Measurements from ENCODE around the gene SRSF8.

The SRSF8 gene

DNA sequence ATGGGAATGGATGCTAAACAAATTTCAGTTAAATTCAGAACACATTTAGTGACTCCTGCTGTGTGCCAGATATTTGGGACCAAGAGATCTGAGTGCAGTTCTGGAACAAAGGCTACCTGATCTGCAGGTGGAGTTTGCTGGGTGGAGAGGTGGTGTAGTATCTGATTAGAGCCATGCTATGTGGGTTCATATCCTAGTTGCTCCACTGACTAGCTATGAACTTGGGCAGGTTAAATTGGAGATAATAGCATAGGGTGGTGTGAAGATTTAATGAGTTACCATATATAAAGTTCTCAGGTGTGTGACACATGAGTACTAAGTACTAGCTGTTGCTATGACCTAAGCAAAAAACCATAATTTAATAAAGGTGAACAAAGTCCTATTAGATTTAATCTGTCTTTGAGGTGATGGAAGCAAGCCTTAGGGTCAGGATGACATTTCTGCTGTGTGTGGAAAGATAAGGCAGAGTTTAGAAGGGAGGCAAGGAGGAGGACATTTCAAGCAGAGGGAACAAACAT is 25.0 kb downstream of the SRSF8 start:
- peaks cover 16 to 18% of the 10 kb centered on the region in 2 experiments for H3K4me1 ChIP-seq (ENCODE audit: control insufficient read depth in 1 of 2, insufficient read depth in 1 of 2, low read depth in 1 of 2, low read length in 1 of 2)
- H3K4me3 ChIP-seq (ENCODE audit: low read depth in 1 of 2, low read length in 1 of 2), result no peak overlapping the region
- no peak overlapping the region for H3K27ac ChIP-seq
- H3K36me3 ChIP-seq, result no peaks in the 10 kb centered on the region
- H3K9me3 ChIP-seq, result no peaks in the 10 kb centered on the region
- TF ChIP-seq, protein P1, sequence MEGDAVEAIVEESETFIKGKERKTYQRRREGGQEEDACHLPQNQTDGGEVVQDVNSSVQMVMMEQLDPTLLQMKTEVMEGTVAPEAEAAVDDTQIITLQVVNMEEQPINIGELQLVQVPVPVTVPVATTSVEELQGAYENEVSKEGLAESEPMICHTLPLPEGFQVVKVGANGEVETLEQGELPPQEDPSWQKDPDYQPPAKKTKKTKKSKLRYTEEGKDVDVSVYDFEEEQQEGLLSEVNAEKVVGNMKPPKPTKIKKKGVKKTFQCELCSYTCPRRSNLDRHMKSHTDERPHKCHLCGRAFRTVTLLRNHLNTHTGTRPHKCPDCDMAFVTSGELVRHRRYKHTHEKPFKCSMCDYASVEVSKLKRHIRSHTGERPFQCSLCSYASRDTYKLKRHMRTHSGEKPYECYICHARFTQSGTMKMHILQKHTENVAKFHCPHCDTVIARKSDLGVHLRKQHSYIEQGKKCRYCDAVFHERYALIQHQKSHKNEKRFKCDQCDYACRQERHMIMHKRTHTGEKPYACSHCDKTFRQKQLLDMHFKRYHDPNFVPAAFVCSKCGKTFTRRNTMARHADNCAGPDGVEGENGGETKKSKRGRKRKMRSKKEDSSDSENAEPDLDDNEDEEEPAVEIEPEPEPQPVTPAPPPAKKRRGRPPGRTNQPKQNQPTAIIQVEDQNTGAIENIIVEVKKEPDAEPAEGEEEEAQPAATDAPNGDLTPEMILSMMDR (IDR thresholded peaks at IDR 0.05), result no peak
- peaks cover 81% of the 10 kb centered on the region for H3K27me3 ChIP-seq

DNA sequence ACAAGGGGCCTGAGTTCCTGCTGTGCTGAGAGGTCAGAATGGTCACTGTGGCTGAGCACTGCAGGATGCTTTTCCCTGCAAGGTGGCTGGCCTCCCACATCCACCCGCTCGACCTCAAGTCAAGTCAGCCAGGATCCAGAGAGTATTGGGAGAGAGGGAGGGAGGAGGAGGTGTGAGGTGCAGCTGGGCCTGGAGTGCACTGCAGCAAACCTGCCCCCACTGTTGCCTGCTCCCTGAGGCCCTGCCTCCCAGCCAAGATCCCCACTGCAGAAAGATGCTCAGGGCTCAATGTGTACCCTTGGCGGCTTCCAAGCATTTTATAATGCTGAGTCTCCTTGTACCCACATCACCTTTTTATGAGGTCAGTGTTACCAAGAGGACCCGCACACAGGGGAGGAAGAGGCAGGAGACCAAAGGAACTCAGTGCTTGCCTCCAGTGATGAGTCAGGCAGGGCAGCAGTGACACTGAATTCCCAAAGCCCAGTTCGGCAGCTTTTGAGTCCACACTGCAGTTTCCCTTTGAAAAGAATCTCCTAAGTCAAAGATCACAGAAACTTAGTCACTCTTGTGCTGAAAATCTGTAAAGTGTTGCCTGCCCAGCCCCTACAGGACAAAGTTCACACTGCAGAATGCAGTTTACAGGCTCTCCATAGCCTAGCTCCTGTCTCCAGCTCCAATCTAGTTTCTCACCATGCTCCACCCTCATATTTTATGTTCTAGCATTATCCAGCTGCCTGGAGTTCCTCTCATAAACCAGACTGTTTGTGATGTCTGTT is 26.0 kb downstream of the SRSF8 start:
- H3K27me3 ChIP-seq, result peaks cover 71% of the 10 kb centered on the region
- TF ChIP-seq, protein P1 (IDR thresholded peaks at IDR 0.05), result no peak
- no peak overlapping the region for H3K4me3 ChIP-seq (ENCODE audit: low read depth in 1 of 2, low read length in 1 of 2)
- H3K36me3 ChIP-seq, result no peaks in the 10 kb centered on the region
- no peaks in the 10 kb centered on the region for H3K9me3 ChIP-seq
- no peak overlapping the region for H3K27ac ChIP-seq
- peaks cover 16 to 18% of the 10 kb centered on the region in 2 experiments for H3K4me1 ChIP-seq (ENCODE audit: control insufficient read depth in 1 of 2, insufficient read depth in 1 of 2, low read depth in 1 of 2, low read length in 1 of 2)

DNA sequence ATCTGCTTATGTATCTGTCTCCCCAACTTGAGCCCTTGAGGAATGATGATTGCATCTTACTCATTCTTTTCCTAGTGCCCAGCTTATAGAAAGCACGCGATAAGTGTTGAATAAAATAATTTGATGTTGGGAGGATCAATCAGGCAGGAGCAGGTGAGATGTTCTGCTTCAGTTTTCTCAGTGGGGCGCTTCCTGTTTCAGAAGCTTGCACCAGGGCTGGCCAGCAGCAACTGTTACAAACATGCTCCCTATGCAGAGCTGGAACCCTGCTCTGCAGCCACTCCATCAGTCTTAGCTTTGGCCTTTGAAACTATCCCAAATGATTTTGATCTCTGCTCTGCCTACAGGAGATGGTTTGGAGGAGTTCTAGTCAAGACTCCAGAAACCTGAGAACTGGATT is 26.8 kb downstream of the SRSF8 start:
- Histone ChIP-seq H3K9me3 (no peaks in the 10 kb centered on the region), H3K4me1 (ENCODE audit: control insufficient read depth in 1 of 2, insufficient read depth in 1 of 2, low read depth in 1 of 2, low read length in 1 of 2) (peaks cover 16 to 18% of the 10 kb centered on the region in 2 experiments), H3K4me3 (ENCODE audit: low read depth in 1 of 2, low read length in 1 of 2) (no peak overlapping the region), H3K36me3 (no peaks in the 10 kb centered on the region), H3K27ac (no peak overlapping the region), H3K27me3 (peaks cover 63% of the 10 kb centered on the region)
- TF ChIP-seq, protein P1 (IDR thresholded peaks at IDR 0.05), result no peak

DNA sequence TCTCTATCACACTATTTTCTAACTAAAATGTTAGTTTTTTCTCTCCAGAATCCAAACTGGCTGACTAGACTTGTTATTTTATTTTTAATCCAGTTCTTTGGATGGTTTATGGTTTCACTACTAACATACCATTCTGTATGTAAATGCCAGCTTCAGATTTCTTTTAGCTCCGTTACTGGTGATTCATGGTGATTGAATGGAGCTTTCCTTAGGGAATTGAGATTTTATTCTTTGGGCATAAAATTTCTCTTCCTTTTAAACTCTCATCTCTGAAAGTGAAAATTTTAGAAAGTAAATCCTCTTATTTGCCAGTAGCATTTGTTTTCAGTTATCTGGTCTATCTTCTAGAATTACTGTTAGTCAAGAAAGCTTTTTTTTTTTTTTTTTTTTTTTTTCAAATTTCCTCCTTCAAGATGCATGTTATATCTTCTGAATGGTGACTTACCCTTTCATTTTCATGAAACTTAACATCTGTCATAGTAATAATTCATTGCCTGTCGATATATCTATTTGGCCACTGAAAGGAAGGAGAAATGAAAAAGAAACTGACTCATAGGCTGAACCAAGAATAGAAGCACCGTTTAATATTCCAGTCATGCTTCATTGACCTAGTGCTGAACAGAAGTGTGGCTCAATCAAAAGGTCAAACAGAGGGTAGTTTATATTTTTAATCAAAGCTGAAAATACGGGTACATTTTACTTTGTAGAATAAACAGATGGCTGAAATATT is 29.3 kb downstream of the SRSF8 start:
- Histone ChIP-seq H3K36me3 (no peaks in the 10 kb centered on the region), H3K27ac (no peak overlapping the region), H3K4me1 (ENCODE audit: control insufficient read depth in 1 of 2, insufficient read depth in 1 of 2, low read depth in 1 of 2, low read length in 1 of 2) (no peaks in the 10 kb centered on the region), H3K4me3 (ENCODE audit: low read depth in 1 of 2, low read length in 1 of 2) (no peak overlapping the region), H3K27me3 (peaks cover 39% of the 10 kb centered on the region), H3K9me3 (no peaks in the 10 kb centered on the region)
- TF ChIP-seq, protein P1 (IDR thresholded peaks at IDR 0.05), result no peak

DNA sequence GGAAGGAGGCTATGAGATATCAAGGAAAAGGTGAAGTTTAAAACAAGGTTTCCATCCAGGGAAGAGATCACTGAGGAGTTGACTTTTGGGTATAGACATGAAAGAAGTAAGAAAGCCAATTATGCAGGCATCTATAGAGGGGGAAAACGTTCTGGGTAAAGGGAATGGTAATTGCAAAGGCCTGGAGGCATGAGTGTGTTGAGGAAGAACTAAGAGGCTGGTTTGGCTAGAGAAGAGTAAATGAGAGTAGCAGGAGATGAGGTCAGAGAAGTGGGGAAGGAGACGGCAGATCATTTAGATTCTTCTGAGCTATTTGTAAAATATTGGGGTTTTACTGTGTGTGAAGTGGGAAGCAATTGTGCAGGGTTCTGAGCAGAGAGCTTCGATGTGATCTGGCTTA is 30.5 kb downstream of the SRSF8 start:
- Histone ChIP-seq H3K4me3 (ENCODE audit: low read depth in 1 of 2, low read length in 1 of 2) (no peak overlapping the region), H3K9me3 (no peaks in the 10 kb centered on the region), H3K27ac (no peak overlapping the region), H3K36me3 (no peaks in the 10 kb centered on the region), H3K4me1 (ENCODE audit: control insufficient read depth in 1 of 2, insufficient read depth in 1 of 2, low read depth in 1 of 2, low read length in 1 of 2) (no peaks in the 10 kb centered on the region), H3K27me3 (peaks cover 27% of the 10 kb centered on the region)
- TF ChIP-seq, protein P1 (IDR thresholded peaks at IDR 0.05), result no peak
